SW480 (cell line): ENCODE measurements around the gene RHOT1.
A peak's percentile ranks its signal among the peaks of the same experiment; 100 is the strongest.
"Not testable (repeated sequence)": the region's sequence is repeated elsewhere in the genome, so short reads cannot be mapped to it uniquely, and the experiment has no call there.

Experiments used
- DNase-seq: peaks from one replicate; pipeline ENCODE4 v3.0.0-alpha.2; 2016; ENCODE audit warnings: low spot score

The RHOT1 gene

DNA sequence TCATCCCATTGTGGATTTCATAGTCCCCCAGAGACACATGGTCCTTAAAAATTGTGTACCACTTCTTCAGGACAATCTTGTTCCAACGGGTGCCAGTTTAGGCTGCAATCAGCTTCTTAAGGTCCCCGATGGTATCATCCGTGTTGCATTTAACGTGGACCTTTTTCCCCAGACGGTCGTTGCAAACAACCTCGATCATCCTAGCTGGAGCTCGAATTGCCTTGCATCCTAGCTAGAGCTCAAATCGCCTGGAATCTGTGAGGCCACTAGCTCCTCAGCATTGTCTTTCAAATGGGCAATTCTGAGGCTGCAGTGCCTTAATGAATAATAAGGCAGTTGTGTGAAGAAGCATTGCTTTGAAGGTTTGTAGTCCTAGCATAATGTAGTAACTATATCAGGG, 85.6 kb downstream of the RHOT1 start:
- DNase-seq = no peak

DNA sequence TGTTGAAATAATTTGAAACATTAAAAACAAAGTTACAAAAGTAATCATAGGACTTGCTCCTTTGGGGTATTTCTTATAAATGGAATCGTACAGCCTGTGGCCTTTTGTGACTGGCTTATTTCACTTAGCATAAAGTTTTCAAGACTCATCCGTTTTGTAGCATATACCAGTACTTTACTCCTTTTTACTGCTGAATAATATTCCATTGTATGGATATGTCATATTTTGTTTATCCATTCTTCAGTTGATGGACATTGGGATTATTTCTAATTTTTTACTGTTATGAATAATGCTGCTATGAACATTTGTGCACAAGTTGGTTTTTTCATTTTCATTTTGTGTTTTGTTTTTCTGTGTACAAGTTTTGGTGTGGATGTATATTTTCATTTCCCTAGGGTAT, 93.3 kb downstream of the RHOT1 start:
- DNase-seq = no peak

DNA sequence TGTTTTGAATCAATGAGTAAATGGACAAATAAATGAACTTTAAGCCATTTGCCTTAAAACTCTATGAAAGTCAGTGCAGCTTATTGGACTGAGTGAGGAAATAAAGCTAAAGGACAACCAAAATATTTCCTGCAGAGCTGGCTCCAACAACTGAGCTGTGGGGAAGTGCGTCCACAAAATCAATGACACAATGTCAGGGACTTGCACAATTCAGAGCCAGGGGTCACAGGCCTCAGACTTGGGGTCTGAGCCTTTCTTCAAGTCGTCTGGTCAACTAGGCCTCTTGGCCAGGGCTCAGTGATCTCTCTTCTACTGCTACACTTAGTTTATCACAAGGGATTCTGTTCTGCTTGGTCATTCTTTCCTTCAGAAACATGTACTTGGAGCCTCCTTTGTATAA, 97.2 kb downstream of the RHOT1 start:
- no peak for DNase-seq

DNA sequence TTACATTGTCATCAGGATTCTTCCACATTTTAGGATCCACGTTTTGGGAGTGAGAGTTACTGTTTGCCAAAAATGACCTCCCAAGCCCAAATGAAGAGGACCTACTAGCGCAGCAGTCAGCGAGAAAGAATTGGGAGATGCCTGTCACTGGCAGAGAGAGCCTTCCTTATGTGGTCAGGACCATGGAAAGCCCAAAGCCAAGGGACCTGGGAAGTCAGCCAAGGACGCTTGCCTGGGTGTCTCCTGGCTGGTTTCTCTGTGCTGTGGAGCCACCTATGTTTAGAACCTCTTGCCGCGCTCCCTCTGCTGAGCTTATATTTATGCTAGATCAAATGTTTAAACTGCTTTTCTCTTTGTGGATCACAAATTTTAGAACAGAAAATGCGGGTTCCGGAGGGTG, 98.4 kb downstream of the RHOT1 start:
- DNase-seq = no peak

DNA sequence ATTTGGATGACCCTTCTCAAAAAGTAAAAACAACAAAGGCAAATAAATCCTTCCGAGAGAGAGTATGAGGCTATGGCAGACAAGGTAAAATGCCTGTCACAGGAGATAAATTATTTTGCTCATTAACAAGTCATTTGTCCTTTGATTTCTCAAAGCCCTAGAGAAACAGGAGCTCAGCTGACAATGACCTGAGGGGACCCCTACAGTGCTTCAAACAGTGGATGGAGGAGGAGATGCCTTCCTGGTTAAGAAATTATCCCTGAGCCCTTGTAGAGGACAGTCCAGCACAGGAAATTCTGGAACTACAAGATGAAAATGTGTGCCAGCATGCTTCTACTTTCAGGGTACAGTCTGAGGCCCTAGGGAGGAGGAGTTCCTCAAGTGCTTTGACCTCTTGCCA, 99.3 kb downstream of the RHOT1 start:
- no peak for DNase-seq

DNA sequence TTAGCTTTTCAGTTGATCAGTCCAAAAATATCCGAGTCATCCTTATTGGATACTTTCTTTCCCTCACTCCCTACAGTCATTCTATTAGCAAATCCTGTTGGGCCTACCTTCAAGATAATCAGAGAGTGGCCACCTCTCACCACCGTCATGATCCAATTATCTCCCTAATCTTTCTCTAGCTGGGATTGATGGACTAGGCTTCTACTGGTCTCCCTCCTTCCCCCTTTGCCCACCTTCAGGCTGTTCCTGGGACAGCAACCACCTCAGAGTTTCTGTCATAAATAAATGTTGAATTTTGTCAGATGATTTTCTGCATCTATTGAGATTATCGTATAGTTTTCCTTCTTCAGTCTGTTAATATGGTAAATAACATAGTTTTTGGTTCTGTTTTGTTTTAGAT, 107.2 kb downstream of the RHOT1 start:
- DNase-seq = no peak

DNA sequence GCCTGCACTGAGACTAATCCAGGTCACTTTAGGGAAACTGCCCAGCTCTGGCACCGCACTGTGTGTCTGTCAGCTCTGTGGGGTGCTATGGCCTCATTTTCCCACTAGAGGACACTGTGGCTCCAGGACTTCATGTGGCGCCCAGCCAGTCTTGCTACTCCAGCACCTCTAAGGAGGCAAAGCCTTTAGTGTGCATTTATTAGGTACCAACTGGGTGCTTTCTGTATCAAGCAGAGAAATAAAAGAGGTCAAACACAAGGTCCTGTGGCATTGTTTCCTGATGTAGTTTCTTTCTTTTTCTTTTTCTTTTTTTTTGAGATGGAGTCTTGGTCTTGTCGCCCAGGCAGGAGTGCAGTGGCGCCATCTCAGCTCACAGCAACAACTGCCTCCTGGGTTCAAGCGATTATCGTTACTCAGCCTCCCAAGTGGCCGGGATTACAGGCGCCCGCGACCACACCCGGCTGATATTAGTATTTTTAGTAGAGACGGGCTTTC, 110.9 kb downstream of the RHOT1 start:
- DNase-seq = peak; percentile 54

DNA sequence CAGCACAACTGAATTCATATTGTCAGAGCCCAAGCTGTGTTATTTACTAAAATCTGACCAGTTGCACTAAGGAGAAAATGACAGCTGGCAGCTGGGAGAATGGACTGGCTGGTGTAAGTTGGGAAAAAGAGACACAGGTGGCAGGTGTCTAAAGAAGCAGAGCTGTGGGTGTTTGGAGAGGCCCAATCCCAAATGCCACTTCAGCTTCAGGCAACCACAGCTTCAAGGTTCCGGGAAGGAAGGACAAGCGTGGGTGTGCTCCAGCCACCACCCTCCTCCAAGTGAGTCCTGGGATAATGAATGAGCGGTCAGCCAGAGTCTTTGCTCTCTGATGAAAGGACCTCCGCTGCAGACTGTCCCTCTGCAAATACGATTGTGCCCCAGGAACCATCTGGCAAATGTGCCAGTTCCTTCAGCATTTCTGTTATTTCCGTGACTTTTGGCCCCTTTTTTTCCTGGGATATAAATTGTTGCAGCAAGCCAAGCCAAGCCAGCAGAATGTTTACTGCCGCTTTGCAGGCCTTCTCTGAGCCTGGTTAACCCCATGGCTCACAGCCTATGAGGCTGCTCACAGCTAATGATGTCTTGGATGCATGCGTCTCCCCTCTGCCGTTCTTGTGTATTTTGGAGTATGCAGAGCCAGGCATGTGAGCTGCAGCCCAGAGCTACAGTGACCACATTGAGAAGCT, 113.9 kb downstream of the RHOT1 start:
- DNase-seq = no peak

DNA sequence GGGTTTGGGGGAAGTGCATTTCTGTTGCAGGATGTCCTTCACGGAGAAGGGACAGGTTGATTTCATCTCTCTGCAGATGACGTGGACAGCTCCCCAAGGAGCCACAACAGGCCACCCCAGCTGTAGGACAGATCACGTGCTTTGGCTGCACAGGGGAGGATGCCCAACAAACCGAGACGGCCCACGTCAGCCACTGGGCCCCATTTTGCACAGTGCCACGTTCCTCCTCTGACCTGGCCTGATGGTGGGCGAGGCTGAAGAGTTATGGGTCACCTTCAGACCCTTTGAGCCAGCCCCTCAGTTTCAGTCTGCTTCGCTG, 114.4 kb downstream of the RHOT1 start:
- DNase-seq = no peak

DNA sequence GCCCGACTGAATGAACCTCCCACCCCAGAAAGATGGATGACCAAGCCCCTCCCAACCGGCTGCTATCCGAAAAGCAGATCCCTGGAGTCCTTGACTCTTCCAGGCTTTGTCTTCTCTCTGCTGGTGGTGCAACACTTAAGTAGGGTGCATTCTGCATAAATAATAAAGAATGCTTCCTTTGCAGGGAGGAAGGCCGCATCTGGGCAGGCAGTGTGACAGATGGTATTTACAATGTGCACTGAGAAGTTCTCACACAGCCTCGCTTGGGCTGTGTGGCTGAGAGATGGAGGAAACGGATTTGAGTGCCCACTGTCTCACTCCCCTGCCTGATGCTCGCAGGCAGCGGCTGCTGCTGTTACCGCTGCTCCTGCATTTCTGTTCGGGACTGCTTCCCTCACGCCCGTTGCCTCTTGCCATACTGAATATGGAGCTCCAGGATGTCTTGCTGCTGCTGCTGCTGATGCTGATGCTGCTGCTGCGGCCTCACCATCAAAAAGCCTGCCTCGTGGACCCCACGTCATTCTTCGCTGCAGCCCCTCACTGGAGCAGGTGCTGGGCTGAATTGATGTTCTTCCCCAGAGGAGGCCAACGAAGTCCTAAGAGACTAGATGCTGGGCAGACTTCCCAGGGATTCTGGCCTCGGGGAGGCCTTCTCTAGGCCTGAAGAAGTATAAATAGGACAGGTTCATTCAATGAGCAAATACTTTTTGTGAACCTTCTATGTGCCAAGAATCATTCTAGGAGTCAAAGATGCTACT, 116.3 kb downstream of the RHOT1 start:
- DNase-seq = no peak

DNA sequence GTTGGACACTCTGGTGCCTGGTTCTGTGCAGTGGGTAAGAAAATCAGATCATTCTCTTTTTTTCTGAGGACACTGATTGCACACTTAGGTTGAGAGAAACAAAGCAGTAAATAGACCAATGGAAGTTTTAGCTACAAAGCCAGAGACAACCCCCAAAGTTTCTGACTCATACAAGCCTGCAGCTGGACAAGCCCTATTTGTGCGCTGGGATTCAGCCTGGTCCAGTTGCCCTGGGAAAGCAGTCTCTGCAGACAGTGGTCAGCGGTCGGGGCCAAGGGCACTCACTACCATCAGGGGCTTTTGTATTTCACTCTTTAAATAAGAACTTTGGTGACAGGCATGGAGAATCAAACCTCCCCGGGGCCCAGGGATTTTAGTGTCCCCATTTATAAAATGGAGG, 117.3 kb downstream of the RHOT1 start:
- no peak for DNase-seq

DNA sequence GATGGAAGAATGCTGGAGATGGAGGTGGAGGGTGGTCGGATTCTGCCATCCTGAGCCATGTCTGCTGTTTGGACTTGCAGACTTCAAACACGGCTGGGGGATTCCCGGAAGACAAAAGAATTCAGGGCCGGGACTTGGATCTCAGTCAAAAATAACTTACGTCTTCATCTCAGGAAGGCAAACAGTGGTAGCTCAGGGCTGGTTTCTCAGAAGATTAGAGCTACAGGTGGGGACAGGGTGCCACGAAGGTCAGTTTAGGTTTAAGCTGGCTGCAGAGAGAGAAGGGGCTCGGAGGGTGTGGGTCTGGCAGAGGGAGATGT, 119.1 kb downstream of the RHOT1 start:
- DNase-seq = no peak

DNA sequence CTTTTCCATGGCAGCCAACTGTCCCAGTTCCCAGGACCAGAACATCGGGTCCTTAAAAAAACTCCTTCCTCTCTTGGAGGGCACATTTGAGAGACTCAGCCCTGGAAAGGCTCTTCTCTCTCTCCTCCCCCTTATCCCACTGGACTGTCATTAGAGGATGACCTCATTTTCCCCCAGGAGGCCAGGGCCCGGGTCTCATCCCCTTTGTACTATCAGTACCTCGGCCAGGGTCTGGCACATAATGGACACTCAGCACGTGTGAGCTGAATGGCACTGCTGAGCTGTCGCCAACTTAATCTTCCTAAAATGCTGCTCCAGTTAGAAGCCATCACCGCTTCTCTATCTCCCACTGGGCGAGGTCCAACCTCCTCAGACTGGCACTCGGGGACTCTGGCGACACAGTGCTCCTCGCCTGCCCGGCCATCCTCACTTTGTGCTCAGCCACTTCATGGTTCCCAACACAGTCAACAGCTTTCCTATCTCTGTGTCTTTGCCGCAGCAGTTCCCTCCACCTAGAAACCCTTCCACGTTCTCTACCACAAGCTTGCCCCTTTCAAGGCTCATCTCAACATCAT, 119.7 kb downstream of the RHOT1 start:
- DNase-seq = no peak

DNA sequence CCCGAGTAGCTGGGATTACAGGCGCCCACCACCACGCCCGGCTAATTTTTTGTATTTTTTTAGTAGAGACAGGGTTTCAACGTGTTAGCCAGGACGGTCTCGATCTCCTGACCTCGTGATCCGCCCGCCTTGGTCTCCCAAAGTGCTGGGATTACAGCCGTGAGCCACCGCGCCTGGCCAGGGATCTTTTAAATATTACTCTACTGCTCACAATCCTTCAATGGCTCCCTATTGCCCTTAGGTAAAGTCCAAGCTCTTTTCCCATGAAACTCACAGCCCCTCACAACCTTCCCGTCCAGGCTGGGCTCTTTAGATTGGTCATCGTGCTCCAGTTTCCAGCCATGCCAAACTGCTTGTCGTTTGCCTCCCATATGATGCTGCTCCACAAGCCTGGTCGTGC, 121.2 kb downstream of the RHOT1 start:
- DNase-seq = not testable (repeated sequence)

DNA sequence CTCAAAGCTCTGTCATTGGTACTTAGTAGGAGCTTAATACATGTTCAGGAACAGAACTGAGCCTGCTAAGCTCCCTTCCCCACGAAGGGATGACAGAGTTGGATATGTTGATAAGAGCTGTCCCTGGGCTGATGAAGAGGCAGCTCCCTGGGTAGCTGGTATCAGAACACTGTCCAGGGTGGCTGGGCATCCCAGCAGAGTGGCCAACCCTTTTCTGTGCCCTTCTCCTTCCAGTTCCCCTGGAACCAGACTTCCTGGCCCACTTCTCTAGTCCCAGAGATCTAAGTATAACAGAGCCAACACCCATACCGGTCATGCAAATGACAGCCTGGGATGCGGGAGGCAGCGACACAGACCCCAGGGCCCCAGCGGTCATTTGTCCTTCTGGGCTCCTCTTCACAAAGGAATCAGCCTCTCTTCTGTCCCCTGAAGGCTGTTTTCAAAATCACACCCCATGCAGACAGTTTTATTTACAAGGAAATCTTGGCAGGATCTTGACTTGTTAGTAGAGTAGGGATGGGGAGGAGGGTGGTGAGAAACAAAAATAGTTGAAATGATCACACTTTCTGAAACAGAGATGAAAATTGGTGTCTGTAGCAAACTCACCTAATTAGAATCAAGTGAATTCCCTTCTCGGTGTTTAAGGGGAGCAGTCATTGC, 122.0 kb downstream of the RHOT1 start:
- DNase-seq = no peak

DNA sequence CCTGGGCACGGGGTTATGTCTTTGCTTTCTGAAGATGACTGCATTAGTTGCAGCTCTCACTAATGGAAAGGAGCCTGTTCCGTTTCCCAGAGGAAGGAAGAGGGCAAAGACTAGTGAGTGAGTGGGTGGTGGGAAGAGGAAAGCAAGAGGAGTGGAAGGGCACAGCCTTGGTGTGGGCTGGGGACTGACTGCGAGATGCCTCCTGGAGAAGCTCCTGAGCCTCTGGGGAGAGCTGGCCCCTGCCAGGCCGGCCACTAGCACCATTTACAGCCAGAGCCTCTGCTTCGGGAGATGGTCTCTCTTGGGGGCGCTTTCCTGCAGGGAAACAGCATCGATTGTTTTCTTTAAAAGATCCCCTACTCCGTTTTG, 122.5 kb downstream of the RHOT1 start:
- DNase-seq = no peak

DNA sequence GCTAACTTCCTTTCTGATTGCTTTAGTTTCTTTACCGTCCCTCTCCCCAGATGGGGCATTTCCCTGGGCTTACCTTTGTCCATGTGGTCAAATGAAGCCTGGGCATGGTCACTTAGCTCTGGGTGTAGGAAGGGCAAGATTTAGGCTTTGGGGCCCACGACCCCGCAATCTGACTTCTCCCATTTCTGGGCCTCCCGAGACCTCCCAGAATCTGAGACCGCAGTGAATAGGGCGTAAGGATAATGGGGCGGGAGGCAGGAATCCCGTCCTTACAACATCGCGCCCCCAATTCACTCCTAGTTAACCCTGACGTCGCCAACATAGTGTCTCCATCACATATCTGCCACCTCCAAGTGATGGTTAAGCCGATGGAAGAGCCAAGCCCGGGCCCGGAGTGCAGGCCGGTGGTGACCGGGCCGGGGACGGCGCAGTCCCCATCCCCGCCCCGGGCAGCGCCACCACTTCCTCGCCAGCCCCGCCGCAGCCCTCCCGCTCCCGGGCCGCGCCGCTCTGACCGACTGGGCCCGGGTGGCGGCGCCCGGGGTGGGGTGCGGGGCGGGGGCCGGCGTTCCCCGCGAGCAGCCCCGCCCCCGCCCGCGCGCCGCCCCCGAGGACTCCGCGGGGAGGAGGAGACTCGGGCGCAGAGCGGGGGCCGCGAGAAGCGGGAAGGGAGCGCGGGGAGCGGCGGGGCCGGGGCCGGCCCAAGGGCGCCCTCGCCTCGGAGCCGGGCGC, 123.1 kb downstream of the RHOT1 start, which contains the start of gene RHBDL3:
TSS of gene RHBDL3 (plus strand) at position 641 of the 732 bp plus-strand sequence. CDS start 358 bp downstream, outside the sequence.
- peak; percentile 23 for DNase-seq

DNA sequence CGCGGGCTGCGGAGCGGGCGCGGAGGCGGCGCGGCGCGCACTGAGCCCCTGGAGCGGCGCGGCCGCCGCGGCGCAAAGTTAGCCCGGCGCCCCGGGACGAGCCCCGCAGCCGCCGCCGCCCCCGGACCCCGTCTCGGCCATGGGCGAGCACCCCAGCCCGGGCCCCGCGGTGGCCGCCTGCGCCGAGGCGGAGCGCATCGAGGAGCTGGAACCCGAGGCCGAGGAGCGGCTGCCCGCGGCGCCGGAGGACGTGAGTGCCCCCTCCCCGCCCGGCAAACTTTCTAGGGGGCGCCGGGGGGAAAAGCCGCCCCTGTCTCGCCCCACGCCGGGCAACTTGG, 123.7 kb downstream of the RHOT1 start:
- no peak for DNase-seq

DNA sequence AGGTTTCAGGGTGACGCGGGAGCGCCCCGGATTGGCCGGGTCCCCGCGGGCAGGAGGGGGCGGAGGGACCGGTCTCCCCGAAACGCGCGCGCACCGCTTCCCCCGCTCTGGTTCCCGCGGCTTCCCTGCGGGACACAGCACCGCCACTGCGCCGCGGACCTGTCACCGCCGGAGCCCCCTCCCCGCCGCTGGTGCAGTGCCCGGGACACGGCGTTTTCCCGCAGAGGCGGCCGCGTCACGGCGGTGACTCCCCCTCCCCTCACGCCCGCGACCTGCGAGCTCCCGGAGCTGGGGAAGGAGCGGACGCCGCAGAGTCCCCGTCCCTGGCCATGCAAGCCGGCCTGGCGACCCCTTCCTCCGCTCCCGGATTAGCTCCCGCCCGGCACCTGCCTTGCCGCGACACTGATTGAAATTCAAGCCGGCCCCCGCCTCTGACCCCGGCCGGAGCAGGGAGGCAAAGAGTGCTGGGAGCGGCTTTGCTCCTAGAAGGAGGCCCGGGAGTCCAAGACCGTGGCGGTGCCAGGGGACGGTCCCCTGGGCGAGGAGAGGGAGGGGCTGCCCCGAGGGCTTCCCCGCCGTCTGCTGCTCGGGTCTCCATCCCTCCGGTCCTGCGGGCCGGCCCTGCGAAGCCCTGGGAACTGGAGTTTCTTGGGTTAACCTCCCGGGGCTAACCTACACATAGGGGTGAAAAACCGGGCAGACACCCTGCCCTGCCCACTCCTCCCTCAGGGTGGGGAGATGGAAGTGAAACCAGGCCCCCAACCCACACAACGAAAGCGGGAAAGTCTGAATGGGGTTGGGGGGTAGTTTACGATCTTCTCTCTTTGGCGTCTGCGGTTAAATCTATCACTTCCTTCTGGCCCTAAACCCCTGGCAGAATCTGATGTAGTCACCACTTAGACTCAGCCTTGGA, 124.3 kb downstream of the RHOT1 start:
- DNase-seq = no peak

DNA sequence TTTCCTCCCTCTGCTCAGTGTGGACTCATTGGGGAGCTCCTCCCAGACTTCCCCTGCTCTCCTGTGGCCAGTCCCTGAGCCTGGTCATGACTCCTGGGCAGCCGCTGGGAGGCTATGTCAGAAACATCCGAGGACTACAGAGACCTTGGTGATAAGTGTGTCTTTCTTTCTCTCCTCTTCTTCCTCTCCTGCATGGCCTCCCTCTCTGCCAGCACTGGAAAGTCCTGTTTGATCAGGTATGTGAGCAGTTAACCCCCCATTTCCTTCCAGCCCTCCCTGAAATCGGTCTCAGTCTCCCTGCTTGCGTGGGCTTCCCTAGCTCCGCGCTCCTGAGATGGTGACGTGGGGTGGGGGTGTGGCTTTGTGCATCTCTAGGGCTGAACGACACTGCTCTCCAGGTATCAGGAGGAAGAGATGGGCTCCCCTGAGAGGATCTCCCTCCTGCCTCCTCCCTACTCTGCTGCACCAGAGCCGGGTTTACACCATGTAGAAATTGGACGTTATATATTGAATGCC, 125.4 kb downstream of the RHOT1 start:
- no peak for DNase-seq

DNA sequence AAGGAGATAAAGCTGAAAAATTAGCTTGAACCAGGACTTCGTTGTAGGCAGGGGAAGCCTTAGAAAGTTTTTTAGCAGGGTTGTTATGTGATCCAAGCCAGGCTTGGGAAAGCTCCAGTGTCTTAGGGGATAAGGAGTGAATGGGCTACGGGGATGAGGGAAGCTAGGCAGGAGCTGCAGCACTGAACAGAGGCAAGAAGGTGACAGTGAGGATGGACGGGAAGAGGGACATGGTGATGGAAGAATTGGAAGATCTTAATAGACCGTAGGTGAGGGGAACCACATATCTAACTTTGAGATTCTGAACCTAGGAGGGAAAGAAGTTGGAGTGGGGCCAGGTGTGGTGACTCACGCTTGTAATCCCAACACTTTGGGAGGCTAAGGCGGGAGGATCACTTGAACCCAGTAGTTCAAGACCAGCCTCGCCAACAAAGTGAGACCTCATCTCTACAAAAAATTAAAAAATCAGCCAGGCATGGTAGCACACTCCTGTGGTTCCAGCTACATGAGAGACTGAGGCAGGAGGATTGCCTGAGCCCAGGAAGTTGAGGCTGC, 126.5 kb downstream of the RHOT1 start:
- no peak for DNase-seq
